PC-9 (cell line): ENCODE data around the gene PRKACB. TPM values are rescaled to one million over a fixed set of nuclear protein-coding genes. Genes with fewer than 3 reads are reported as not detected.

Source experiments
- BruUV-seq: library from RNA; stranded (reverse); fragments of 400-500 nt; replicated peaks from 2 replicates; lab custom pipeline; 2021; lab: Mats Ljungman, UMichigan
- CTCF ChIA-PET: fragments of 300-600 bp; sonication (Branson Sonifier 250); formaldehyde crosslinking; loops from one replicate; lab custom pipeline; 2022; ENCODE audit warnings: antibody characterized with exemption; lab: Charles Lee
- POLR2A ChIA-PET: fragments of 300-600 bp; sonication (Branson Sonifier 250); formaldehyde crosslinking; loops from one replicate; lab custom pipeline; 2022; ENCODE audit warnings: antibody characterized with exemption; ENCODE audit not compliant: unreplicated experiment; lab: Charles Lee
- DNase-seq, 2 experiments: peaks; one replicate each; pipeline versions ENCODE4 v3.0.0 to v3.0.0-alpha.2; 2015 to 2022; ENCODE audit warnings: mixed read lengths in 1 of 2
- H2AFZ ChIP-seq: fragments of 200-600 bp; sonication (generic); 2 replicates; pipeline ENCODE4 v1.8.1; 2017; ENCODE audit warnings: antibody characterized with exemption
- H3F3A ChIP-seq: fragments of 200-600 bp; sonication (generic); 2 replicates; pipeline ENCODE4 v1.8.1; 2017; ENCODE audit warnings: antibody characterized with exemption, mild to moderate bottlenecking, low read depth; ENCODE audit not compliant: insufficient read depth
- H3K27ac ChIP-seq: fragments of 200-600 bp; sonication (generic); 2 replicates; pipeline ENCODE4 v1.6.1; 2016; ENCODE audit warnings: mixed run types
- H3K27me3 ChIP-seq: fragments of 200-600 bp; sonication (generic); 2 replicates; pipeline ENCODE4 v1.6.1; 2016; ENCODE audit warnings: low read depth, mixed run types; ENCODE audit not compliant: insufficient read depth
- H3K36me3 ChIP-seq: fragments of 200-600 bp; sonication (generic); 2 replicates; pipeline ENCODE4 v1.6.1; 2016; ENCODE audit warnings: low read depth, mixed run types
- H3K4me1 ChIP-seq: fragments of 200-600 bp; sonication (generic); replicated peaks from 2 replicates; pipeline ENCODE4 v1.6.1; 2016; ENCODE audit warnings: mixed run types; ENCODE audit not compliant: insufficient read depth
- H3K4me2 ChIP-seq: fragments of 200-600 bp; sonication (generic); 2 replicates; pipeline ENCODE4 v1.6.1; 2017; ENCODE audit warnings: mixed run types
- H3K4me3 ChIP-seq: fragments of 200-600 bp; sonication (generic); 2 replicates; pipeline ENCODE4 v1.6.1; 2016; ENCODE audit warnings: mixed run types
- H3K79me2 ChIP-seq: fragments of 200-600 bp; sonication (generic); 2 replicates; pipeline ENCODE4 v1.6.1; 2017; ENCODE audit warnings: low read depth, mixed run types
- H3K9me2 ChIP-seq: fragments of 200-600 bp; sonication (generic); 2 replicates; pipeline ENCODE4 v1.8.1; 2017; ENCODE audit warnings: mild to moderate bottlenecking; ENCODE audit not compliant: insufficient read depth
- H3K9me3 ChIP-seq: fragments of 200-600 bp; sonication (generic); 2 replicates; pipeline ENCODE4 v1.8.1; 2016; ENCODE audit warnings: low read depth; ENCODE audit not compliant: insufficient read depth
- H4K20me1 ChIP-seq: fragments of 200-600 bp; sonication (generic); 2 replicates; pipeline ENCODE4 v1.8.1; 2017; ENCODE audit not compliant: insufficient read depth
- CTCF ChIP-seq: fragments of 200-600 bp; sonication (generic); conservative IDR thresholded peaks from 2 replicates; pipeline ENCODE4 v1.6.1; 2017; ENCODE audit warnings: mixed run types, antibody characterized with exemption, mild to moderate bottlenecking, moderate library complexity
- EZH2 ChIP-seq: fragments of 200-600 bp; sonication (generic); IDR thresholded peaks from 2 replicates; pipeline ENCODE4 v1.8.0; 2017; ENCODE audit warnings: antibody characterized with exemption, low read depth
- intact Hi-C: fragments of 100-400 bp; cut with micrococcal nuclease; formaldehyde crosslinking; loops from one replicate; pipeline ENCODE4 v1.10.0; 2022; ENCODE audit not compliant: unreplicated experiment
- total RNA-seq: library from RNA; stranded (reverse); gene quantifications from 2 replicates; pipeline ENCODE4 v1.2.3, GENCODE V29; 2021

Gene PRKACB
- total RNA-seq, 1 experiment from 2014 or later = 16.7 TPM

- intact Hi-C loops = no loop called here
- BruUV-seq = no TSS peak
- Histone ChIP-seq H3K27ac (no peak overlapping the region), H4K20me1 (no peaks in the 10 kb centered on the region), H2AFZ (no peak overlapping the region), H3K9me3 (no peaks in the 10 kb centered on the region), H3K4me2 (no peak overlapping the region), H3K4me1 (no peaks in the 10 kb centered on the region), H3K27me3 (no peaks in the 10 kb centered on the region), H3F3A (no peaks in the 10 kb centered on the region), H3K9me2 (peaks cover 8% of the 10 kb centered on the region; the same call in 1 of the 2 replicates), H3K79me2 (no peaks in the 10 kb centered on the region), H3K4me3 (no peak overlapping the region), H3K36me3 (peaks cover 12% of the 10 kb centered on the region; the same call in 1 of the 2 replicates)
- ChIA-PET CTCF (no interaction called here), POLR2A (no interaction called here)
- TF ChIP-seq EZH2 (no peak), CTCF (no peak)
- DNase-seq = no peak
Measured at GRCh38 chr1:84198832-84199231, 54.8 kb downstream of the PRKACB start.

GRCh38 chr1:84199257-84199656, 55.2 kb downstream of the PRKACB start:
- no peak for TF ChIP-seq EZH2
- TF ChIP-seq CTCF = no peak
- H3K27ac ChIP-seq = no peak overlapping the region
- H3F3A ChIP-seq = no peaks in the 10 kb centered on the region
- H3K79me2 ChIP-seq = no peaks in the 10 kb centered on the region
- H3K9me2 ChIP-seq = peaks cover 8% of the 10 kb centered on the region; the same call in 1 of the 2 replicates
- intact Hi-C loops = no loop called here
- POLR2A ChIA-PET = no interaction called here
- CTCF ChIA-PET = no interaction called here
- DNase-seq = no peak
- H3K36me3 ChIP-seq = peaks cover 12% of the 10 kb centered on the region; the same call in 1 of the 2 replicates
- no peaks in the 10 kb centered on the region for H3K4me1 ChIP-seq
- BruUV-seq = no TSS peak
- H4K20me1 ChIP-seq = no peaks in the 10 kb centered on the region
- no peaks in the 10 kb centered on the region for H3K9me3 ChIP-seq
- no peak overlapping the region for H2AFZ ChIP-seq
- no peak overlapping the region for H3K4me2 ChIP-seq
- H3K27me3 ChIP-seq = no peaks in the 10 kb centered on the region
- no peak overlapping the region for H3K4me3 ChIP-seq

- Histone ChIP-seq H3F3A (no peaks in the 10 kb centered on the region), H3K9me2 (peaks cover 8% of the 10 kb centered on the region; the same call in 1 of the 2 replicates), H3K27me3 (no peaks in the 10 kb centered on the region), H3K4me2 (no peak overlapping the region), H4K20me1 (no peaks in the 10 kb centered on the region), H3K4me3 (no peak overlapping the region), H3K9me3 (no peaks in the 10 kb centered on the region), H3K4me1 (no peaks in the 10 kb centered on the region), H3K27ac (no peak overlapping the region), H3K36me3 (peaks cover 11% of the 10 kb centered on the region; the same call in 1 of the 2 replicates), H3K79me2 (no peaks in the 10 kb centered on the region), H2AFZ (no peak overlapping the region)
- ChIA-PET POLR2A (no interaction called here), CTCF (no interaction called here)
- no TSS peak for BruUV-seq
- TF ChIP-seq CTCF (no peak), EZH2 (no peak)
- intact Hi-C loops = no loop called here
- DNase-seq = no peak
Measured at GRCh38 chr1:84202126-84202525, 58.1 kb downstream of the PRKACB start.
